Activated CD4-positive, alpha-beta T cell treated with anti-CD3 and anti-CD28 coated beads, Interleukin-2, amount 50 U/mL, for 4 hours (primary cell): ENCODE measurements around the gene WNT7B.
"Not testable (repeated sequence)": the region's sequence is repeated elsewhere in the genome, so short reads cannot be mapped to it uniquely, and the experiment has no call there.

Experiments used
- DNase-seq, 2 experiments: peaks; one replicate each; pipeline ENCODE4 v3.0.0-alpha.2; 2020

WNT7B gene

DNA sequence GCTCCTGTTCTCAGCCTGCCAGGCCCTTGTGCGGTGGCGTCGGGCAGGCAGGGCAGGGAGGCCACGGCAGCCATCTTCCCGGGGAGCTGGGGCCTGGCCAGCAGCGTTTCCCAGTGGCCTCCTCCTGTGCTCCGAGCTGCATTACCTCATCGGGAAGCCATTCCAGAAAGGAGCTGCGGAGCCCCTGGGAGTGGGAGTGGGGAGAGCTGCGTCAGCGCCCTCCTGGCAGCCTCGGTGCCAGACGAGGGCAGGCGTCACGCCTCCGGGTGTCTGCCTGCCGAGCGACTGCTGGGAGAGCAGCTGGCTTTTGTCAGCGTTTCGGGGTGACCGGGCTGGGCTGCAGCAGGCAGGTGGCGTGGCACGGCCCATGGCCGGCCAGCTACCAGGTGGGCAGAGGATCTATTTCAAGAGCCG is 30.9 kb upstream of the WNT7B start:
- no peak for DNase-seq

DNA sequence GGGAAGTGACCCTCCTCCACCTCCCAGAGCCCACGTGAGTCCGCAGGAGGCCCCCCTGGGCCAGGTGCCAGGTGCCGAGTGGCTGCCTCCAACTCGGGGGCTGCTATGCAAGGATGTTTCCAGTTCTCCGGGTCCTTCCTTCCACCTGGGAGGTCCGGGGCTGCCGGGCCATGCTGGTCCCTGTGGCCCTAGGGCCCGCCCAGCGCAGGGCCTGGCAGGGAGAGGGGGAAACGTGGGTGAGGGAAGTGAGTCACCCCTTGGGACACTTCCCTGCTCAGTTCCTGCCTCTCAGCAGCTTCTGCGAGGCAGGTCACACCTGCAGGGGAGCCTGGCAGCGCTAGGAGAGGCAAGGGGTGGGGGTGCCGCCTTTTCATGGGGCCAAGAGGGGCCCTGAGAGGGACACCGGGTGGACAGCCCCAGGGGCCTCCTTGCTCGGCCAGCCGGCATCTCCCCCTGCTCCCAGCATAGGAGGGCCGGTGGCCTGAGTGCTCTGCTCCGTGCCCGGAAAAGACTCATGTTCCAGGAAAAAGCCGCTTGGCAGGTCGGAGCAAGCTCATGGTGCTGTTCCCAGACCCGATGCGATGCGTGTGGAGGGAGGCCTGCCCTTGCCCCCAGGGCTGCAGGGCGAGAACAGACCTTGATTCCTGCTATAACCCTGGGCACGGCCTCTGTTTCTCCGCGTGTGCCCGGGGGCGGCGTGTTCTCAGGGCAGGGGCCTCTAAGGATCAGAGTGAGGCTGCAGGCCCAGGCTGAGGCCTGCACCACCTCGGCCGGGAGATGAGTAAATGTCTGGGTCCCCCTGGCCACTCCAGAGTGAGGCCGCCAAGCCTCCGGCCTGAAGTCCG is 30.3 kb upstream of the WNT7B start:
- DNase-seq: no peak

DNA sequence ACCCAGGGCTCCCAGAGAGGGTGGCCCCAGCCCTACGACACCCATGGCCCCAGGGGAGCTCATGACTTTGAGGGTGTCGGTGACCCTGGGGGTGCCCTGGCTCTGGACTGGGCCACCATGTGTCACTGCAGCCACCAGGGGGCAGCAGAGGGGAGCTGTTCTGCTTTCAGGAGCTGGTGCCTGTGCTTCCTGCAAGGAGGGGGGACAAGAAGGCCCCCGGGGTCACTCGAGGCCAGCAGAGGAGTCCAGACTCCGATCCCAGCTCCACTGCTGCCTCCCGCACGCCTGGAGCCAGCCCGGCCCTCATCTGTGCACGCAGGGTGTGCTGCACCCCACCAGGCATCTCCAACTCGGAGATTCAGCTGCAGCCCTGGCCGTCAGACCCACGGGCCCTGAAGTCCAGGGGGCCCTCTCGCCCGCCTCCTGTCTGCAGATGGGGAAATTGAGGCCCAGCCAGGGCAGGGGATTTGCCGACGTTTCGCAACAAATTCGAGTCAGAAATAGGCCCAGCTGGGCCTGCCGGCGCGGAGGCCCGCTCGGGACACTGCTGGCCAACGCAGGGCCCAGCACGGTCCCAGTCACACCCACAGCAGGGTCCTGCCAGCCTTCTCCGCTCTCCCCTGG is 29.5 kb upstream of the WNT7B start:
- peak; percentile 85 to 88 for DNase-seq

DNA sequence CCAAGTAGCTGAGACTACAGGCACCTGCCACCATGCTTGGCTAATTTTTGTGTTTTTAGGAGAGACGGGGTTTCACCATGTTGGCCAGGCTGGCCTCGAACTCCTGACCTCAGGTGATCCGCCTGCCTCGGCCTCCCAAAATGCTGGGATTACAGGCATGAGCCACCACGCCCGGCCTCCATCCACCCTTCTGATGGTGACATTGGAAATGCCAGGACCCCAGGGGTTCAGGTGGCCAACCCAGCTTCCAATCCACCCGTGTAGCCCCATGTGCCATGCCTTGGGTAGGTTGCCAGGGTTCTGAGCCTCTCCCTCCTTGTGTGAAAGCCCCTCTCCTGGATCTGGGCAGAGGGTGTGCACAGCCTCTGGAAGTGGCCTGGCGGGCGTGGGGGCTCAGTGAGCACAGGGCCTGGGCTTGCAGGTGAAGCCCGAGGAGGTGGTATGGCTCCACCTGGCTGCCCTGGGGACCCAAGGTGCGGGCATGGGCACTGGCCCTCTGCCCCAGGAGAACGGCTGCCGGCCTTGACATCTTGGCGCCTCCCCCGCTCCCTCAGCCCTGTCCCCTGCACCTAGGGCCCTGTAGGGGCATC is 28.2 kb upstream of the WNT7B start:
- not testable (repeated sequence) for DNase-seq

DNA sequence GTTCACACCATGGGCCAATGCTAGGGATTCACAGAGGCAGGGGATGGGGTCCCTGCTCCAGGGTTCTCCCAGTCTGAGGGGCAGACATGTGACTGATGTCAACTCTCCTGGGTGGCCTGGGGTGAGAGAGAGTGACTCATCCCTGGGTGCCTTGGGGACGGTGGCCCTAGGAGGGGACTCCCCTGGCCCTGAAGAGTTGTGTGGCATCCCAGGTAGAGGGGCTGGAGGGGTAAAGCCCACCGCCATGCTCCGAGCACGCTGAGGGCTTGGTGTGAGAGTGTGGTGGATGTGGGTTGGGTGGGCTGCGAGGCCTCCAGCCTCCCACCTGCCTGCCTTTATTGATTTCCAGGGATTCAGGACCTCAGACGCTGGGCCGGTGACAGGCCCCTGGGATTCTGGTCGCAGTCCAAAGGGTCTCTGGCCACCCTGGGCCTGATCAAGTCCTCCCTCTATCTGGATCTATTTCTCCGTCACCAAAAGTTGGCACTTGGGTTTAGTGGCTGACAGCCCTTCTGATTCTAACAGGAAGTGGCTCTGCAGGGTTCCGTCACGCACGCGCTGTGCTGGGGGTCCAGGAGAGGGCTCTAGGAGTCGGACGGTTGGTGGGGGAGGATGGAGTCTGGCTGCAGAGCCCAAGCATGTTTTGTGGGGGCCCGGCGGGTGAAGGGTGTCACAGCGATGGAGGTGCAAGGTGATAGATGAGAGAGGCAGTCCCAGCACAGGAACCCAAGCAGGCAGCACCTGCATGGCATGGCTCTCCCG is 27.3 kb upstream of the WNT7B start:
- DNase-seq: no peak

DNA sequence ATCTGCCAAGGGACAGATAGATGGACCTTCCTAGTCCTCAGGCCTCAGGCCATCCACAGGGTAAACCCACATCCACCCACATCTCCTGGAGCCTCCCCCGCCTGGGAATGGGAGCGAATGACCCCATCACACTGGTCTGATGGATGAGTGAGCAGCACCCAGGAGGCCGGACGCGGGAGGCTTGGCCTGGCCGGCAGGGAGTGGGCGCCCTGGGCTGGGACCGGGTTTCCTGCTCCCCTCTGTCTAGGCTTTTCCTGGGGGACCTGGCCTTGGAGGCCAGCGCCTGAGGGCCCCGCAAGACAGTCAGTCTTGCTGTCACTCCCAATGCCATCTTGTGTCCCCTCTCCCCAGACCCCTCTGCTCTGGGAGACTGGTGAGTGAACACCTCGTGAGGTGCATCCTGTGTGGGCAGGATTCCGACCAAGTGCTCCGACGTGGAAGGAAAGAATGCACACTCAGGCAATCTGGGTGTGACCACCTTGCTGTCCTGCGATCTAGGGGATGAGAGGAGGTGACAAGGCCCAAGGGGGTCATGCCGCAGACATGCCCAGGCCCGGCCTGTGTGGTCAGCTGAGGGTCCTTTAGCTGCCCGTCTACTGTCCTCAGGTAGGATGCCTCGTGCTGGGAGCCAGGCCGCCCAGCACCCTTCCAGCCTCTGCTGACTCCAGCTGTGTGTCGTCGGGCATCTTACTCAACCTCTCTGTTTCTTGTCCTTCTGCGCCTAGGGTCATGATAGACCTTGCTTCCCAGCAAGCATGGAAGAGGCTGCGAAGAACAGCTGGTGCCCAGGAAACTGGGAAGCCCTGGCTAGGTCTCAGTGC is 26.5 kb upstream of the WNT7B start:
- no peak for DNase-seq

DNA sequence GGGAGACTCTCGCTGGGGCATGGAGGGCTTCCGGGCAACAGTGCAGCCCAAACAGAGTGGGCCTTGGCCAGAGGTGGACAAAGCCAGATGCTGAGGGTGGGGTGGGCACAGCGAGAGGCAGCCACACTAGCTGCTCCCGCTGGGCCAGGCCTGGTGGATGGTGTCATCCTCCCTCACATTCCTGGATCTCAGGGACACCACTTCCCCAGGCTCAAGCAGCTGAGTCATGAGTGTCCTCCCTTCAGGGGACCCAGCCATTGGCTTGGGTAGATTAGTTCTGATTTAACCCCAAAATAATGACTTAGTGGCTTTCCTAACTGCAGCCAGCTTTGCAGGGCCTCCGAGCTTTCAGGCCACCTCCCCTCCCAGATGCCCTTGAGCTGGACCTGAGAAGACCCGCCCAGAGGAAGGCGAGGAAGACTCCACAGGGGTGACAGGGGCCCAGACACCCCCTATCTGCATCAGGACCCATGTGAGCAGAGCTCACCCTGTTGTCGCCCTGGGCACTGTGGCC is 25.9 kb upstream of the WNT7B start:
- no peak for DNase-seq

DNA sequence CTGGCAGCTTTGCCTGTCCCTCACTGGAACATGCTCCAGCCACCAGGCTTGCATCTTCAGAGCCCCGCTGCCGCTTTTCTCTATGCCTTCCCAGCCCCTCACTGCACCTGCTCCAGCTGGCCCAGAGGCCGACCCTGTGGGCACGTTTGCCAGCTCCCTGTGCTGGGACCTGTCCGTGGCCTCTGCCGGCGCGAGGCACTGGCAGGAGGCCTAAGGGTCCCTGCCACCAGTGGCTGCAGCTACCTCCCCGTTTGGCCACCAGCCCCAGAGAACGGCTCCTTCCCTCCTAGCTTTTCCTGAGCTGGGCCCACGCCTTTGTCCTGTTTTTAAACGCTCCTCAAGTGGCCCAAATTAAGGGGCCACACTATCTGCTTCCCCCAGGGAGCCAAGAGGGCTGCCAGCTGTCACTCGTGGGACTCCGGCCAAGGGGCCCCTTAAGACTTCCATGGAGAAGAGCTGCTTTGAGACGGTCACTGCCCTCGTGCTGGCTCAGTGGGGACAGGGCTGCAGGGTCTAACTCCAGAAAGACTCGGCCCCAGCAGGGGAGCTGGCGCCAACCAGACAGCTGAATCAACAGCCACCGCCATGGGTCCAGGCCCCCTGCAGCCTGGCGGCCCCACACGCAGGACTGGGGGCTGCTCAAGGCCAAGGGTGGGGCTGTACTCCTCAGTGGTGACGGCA is 24.6 kb upstream of the WNT7B start:
- no peak for DNase-seq

DNA sequence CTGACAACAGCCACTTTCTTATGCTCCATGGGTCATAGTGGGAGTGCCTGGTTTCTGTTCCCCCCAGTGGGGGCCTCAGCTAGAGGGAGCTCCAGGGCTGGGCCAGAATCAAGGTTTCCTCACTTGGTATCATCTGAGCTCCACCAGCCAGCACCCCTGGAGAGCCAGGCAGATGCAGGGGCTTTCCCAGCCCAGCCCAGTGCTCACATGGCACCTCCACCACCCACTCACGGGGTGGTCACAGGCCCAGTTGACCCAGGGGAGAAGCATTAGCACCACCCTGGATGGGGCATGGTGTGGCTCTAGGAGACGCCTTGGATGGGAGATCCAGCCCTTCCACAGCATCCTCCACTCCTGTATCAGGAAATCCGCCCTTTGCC is 24.1 kb upstream of the WNT7B start:
- no peak for DNase-seq

DNA sequence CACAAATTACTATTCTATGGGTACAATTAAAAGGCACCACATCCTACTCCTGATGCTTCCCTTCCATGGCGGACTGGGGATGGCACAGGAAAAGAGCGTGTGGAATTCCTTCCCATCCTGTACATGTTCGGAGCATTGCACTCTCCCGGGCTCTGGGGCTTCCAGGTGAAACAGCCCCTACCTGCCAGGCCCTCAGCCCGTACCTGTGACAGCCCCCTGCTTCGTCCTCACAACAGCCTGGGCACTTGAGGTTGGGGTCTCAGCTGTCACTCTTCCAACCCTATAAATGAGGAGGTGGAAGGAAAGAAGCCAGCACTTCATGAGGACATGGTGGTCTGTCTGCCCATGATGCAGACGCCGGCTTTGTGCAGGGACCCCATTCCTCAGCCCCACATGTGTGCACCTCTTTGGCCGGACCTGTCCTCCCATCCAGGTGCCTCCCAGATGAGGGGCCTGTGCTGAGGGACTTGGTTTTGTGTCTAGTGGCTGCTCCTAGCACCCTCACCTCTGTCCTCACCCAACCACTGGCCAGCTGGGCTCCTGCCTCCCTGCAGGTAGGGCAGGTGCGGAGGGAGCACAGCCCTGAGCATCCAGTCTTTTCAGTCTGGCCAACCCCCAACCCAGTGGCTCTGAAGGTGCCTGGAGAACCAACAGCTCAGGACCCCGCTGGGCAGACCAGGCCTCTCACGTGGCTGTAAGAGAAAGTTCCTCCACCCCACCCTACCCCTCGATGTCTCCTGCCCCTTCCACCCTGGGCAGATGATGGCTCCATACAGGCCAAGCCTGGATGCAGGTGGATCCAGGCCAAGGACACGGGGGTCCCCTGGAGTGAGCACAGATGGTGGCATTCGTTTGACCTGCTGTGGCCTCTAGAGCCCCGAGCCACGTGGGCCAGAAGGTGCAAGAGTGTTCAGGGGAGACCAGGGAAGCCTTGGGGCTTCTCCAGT is 23.4 kb upstream of the WNT7B start:
- DNase-seq: no peak

DNA sequence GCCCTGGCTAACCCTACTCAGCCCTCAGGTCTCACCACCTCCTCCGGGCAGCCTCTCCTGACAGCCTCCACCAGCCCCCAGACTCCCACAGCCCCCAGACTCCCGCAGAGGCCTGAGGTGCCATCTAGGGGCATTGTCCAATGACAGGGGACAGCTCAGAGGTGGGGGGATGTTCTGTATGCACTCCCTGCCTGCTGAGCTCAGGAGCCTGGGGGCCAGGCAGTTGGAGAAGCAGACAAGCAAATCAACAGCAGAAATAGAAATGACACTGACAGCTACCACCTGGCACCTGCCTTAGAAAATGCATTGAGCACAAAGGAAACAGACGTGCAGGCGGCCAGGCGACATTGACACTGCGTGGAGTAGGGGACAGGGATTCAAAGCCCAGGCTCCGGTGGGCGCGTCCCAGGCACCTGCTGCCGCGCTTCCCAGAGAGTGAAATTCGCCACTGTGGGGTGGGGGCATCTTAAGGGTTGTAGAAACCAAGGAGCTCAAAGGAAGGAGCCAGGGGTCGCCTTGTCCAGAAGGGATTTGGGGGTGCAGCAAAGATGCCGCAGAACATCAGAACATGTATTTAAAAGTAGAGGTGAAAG is 22.5 kb upstream of the WNT7B start:
- DNase-seq: no peak

DNA sequence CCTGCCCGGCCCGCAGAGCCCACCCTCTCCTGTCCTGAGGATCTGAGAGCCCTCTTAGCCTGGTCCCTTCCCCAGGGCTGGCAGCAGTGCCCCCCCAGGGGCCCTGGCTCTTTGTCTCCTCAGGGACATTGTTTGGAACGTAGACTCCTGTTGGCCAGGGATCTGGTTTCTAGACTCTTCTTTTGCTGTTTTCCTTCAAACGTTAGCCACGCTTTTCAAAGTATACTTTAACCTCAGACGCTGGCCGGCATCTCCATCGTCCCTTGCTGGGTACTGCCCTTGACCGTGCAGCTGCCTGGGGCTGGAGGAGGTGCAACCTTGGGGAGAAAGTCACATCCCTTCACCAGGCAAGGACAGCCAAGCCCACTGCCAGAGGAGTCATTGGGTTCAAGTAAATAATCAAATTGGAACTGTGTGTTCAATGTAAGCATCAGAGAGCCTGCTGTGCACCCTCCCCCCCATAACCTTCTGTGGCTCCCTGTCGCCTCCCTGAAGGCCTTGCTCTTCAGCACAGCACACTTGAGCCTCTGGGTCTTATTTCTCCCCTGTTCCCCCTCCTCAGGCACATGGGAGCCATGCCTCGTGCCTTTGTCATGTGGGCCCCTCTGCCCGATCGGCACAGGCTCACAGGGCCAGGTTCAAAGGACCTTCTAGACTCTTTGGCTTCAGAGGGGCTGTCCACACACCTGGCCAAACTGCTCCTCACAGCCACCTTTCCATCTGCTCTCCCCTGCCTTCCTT is 21.8 kb upstream of the WNT7B start:
- DNase-seq: no peak

DNA sequence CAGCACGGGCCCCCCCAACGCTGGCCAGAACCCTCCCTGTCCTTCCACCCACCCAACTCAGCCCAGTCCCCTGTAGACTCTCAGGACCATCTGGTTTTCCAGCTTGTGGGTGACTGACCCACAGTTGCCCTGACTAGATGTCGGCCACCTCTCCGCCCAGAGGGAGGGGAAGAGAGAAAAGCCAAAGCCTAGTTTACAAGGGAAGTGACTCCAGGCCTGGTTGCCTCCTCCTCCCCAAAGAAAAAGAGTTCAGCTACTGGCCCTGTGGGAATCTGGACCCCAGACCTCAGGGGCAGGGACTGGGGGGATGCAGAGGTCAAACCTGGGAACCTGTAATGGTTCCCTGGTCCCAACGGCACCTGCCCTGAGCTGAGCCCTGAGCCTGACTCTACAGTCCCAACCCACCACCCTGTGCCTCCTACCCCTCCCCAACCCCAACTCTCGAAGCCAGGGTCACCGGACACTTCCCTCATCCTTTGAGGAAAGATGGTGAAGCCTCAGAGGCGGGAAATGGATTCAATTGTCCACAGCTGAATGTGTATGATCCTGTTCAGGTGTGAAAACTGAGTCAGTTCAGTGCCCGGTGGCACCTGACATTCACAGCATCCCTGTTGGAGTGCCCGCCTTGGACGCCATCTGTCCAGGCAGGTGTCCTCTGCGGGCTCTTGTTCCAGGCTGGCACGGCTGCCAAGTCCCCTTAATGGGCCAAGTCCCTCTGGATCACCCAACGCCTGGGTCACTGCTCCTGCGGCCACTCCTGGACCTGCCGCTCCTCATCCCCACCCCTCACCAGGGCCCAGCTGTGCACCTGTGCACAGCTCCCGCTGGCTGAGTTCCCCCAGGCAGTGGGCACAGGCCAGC is 21.0 kb upstream of the WNT7B start:
- DNase-seq: no peak

DNA sequence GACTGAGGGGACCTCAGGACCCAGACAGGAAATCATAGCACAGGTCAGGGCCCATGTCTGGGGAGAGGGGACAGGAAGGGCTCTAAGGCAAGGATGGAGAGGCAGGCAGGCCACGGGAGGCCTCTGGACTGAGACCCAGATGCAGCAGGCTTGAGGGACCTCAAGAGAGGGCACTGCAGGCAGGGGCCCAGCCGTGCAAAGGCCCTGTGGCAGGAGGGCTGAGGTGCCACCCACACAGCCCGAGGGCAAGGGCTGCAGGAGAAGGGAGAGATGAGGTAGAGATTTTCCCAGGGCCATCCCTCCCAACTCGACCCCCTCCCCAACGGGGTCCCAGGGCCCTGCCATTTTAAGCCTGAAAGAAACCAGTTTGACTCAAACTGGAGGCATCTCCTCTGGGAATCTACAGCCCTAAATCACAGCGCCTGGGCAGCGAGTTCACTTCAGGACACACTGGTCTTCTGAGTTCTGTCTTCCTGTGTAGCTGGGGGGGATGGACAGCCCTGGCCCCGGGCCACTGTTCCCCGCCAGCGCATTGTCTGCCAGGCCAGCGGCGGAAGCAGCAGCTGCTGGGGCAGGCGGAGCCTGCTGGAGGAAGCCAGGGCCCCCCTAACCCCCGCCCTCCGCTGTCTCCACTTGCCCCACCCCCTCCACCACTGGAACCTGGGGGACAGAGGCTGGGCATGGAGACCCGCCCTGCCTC is 20.3 kb upstream of the WNT7B start:
- DNase-seq: no peak

DNA sequence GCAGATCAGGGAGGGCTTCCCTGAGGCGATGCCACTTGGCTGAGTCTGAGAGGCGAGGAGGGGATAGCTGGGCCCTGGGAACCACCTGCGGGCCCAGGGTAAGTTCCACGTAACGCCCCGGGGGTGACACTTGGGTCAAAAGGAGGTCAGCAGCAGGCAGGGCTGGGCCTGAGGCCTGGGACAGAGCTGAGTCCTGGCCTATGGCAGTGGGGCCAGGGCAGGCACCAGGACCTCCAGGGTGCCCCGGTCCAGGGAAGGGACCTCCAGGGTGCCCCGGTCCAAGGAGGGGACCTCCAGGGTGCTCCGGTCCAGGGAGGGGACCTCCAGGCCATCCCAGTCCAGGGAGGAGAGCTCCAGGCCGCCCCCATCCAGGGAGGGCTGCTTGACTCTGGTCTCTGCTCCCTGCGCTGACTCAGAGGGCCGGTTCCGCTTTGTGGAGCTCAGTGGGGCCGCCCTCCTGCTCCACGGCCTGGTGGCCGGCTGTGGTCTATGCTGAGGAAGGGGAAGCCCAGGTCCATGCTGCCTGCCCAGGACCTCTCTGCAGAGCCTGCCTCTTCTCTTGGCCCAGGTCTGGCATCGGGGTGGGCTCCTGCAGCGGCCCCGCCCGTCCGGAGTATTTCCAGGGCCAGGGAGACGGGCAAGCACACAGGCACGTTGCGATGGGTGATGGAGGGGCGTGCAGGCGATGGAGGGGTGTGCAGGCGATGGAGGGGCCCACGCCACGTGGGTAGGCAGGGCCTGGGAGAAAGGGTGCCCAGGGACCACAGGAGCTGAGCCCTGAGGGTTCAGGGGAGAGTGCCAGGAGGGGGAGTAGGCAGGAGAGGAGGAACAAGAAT is 19.5 kb upstream of the WNT7B start:
- no peak for DNase-seq

DNA sequence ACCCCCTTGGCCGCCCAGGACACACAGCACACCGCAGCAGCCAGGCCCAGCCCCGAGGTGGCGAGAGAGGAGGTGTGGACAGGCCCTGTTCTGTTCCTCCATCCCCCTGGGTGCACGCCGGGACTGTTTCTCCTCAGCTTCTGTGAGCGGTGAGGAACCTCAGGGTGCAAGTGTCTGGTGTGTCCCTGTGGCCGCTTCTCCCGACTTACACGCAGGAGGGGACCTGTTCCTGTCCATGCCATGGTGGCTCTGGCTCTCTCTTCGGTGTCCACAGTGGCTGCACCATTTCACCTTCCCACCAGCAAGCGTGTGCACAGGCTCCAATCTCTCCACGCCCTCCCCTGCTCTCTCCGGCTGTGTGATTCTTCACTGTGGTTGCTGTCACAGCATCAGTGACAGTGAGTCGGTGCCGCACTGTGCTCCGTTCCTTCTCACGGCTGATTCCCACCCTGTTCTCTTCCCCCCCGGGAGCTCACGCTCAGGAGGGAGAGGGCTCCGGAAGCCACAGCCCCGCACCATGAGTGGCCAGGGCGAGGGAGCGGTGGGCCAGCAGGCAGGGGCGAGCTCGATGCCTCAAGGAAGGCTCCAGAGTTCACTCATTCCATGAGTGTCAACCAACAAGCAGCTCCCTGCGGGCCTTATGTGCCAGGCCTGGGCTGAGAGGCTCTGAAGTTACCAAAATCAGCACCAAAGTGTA is 18.6 kb upstream of the WNT7B start:
- no peak for DNase-seq
